GM19239 (cell line): ENCODE measurements around the gene NAIF1.
"Not testable (repeated sequence)": the region's sequence is repeated elsewhere in the genome, so short reads cannot be mapped to it uniquely, and the experiment has no call there.

Experiments used
- DNase-seq: peaks from one replicate; pipeline ENCODE4 v3.0.0; 2011; ENCODE audit warnings: low spot score; ENCODE audit not compliant: insufficient read length
- FAIRE-seq: peaks from 2 replicates; lab custom pipeline; 2011; peaks lifted over from hg19 to GRCh38; lab: Jason Lieb, UNC

Gene NAIF1

DNA sequence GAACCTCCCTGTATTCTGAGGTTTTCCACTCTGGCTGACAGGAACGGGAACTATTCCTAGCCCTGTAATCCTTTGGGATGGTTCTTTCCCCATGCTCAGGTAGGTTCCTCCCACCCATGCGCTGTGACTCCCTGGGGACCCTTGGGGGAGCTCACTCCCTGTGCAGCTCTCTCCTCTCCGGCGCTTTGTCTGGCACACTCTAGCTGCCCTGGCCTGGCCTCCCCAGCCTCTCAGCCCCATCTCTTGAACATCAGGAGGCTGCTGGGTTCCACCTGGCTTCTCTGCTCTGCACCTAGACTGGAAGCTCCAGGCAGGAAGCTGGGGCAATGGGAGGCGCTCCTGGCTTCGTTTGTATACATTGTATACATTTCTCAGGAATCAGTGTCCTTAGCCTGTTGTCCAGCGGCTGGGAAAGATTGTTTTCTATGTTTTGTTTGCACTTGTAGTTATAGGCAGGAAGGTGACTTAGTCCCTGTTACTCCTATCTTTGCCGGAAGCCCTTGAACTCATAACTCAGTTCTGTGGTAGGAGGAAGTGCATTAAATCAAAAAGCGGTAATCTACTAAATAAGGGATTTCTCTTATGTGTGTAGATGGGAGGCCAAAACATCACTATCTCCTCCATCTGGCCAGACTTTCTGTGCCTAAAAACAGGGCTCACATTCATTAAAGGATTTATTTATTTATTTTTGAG, 21.3 kb upstream of the NAIF1 start:
- DNase-seq (no peak), FAIRE-seq (no peak)

DNA sequence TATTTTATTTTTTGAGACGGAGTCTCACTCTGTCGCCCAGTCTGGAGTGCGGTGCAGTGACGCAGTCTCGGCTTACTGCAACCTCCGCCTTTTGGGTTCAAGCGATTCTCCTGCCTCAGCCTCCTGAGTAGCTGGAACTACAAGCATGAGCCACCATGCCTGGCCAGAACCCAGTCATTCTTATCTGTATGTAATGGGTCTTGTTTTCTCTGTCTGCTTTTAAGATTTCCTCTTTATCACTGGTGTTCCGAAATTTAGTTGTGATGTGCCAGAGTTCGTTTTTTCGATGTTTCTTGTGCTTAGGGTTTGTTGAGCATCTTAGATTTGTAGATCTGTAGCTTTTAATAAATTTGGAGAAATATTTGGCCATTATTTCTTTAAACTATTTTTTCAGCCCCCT, 20.1 kb upstream of the NAIF1 start:
- no peak for FAIRE-seq
- no peak for DNase-seq

DNA sequence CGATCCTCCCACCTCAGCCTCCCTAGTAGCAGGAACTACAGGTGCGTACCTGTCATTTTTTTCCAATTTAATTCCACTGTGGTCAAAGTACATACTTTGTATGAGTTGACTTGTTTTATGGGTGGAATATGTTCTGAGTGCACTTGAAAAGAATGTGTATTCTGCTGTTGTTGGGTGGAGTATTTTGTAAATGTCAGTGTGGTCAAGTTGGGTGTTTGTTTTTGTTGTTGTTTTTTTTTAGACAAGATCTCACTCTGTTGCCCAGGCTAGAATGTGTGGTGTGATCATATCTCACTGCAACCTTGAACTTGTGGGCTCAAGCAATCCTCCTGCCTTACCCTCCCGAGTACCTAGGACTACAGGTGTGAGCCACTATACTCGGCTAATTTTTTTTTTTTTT, 18.8 kb upstream of the NAIF1 start:
- DNase-seq (no peak), FAIRE-seq (no peak)

- DNase-seq (no peak), FAIRE-seq (no peak)
Measured at GRCh38 chr9:128084746-128085145, 17.6 kb upstream of the NAIF1 start.

- FAIRE-seq: no peak
- no peak for DNase-seq
Measured at GRCh38 chr9:128082151-128082550, 15.0 kb upstream of the NAIF1 start.

DNA sequence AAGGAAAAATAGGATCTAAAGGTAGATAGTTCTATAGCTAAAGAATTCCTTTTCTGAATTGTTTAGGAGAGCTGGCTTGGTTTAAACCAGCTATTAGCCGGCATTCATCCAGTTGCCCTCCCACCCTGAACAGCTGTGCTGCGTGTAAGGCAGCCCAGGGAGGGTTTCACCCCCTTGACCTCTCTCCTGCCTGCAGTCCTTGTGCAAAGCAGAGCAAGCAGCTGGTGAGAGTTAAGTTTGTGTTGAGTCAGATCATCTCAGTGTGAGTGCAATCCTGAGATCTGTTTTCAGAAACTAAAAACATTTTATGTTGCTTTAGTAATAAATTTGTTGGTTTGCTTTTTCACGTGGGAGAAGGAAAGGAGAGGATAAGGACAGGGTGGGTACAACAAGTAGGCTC, 13.9 kb upstream of the NAIF1 start:
- FAIRE-seq (no peak), DNase-seq (no peak)

DNA sequence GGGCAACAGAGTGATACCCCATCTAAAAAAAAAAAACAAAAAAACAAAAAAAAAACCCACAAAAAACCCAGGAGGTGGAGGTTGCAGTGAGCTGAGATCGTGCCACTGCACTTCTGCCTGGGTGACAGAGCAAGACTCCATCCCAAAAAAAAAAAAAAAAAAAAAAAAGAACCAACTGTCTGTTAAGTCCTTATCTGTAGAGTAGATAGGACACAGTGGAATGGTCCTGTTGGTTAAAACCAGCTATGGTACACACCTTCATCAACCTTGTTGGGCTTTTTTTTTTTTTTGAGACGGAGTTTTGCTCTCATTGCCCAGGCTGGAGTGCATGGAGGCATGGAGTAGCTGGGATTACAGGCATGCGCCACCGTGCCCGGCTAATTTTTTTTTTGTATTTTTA, 13.1 kb upstream of the NAIF1 start:
- DNase-seq (no peak), FAIRE-seq (no peak)

GRCh38 chr9:128078504-128079434, 11.6 kb upstream of the NAIF1 start:
- FAIRE-seq: no peak
- DNase-seq: no peak

GRCh38 chr9:128077847-128078503, 10.9 kb upstream of the NAIF1 start:
- DNase-seq (no peak), FAIRE-seq (no peak)

DNA sequence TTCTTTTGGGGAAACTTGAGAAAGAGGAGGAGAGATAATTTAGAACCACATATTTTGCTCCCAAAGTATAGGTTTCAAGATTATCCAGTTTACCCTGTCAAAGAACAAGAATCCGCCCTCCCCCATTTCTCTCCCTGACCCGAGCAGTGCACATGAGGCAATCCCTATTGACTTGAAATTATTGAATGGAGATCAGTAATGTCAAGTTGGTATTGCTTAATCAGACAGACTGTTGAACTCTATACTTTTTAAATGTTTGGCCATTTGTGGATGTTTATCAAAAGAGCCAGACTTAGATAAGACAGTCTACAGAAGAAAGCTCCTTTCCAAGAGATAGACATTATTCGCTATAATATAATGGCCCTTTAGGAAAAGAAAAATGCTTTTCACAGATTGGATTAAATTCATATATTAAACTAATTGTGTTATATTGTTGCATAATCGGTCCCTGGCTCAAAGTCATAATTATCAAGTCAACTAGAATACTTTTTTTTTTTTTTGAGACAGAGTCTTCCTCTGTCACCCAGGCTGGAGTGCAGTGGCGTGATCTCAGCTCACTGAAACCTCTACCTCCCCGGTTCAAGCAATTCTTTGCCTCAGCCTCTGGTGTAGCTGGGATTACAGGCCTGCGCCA, 6.2 kb upstream of the NAIF1 start:
- no peak for FAIRE-seq
- DNase-seq: no peak

GRCh38 chr9:128072144-128073021, 5.3 kb upstream of the NAIF1 start:
- FAIRE-seq (peak; percentile 86), DNase-seq (no peak)

DNA sequence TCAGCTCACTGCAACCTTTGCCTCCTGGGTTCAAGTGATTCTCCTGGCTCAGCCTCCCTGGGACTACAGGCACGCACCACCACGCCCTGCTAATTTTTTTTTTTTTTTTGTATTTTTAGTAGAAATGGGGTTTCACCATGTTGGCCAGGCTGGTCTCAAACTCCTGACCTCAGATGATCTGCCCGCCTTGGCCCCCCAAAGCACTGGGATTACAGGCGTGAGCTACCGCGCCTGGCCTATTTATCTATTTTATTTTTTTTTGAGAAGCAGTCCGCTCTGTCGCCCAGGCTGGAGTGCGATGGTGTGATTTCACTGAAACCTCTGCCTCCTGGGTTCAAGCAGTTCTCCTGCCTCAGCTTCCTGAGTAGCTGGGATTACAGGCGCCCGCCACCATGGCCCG, 4.4 kb upstream of the NAIF1 start:
- DNase-seq, FAIRE-seq: not testable (repeated sequence)

DNA sequence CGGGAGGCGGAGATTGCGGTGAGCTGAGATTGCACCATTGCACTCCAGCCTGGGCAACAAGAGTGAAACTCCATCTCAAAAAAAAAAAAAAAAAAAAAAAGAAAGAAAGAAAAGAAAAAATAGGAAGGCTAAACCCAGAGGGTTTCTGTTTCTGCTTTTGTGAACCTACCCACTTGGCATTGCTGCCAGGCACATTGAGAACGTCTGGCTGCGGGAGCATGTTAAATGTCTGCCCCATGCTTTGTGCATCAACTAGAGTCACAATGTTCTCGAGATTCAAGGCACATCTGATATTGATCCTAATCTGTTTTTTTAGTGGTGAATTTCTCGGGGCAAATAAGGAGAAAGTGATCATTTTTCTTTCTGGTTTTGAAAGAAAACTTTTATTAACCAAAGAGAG, 3.8 kb upstream of the NAIF1 start:
- DNase-seq: no peak

GRCh38 chr9:128068386-128069205, 1.5 kb upstream of the NAIF1 start:
- no peak for FAIRE-seq
- no peak for DNase-seq

More for the DNA sequence above, 3.8 kb upstream of the NAIF1 start:
- FAIRE-seq: no peak

- FAIRE-seq (no peak), DNase-seq (peak; percentile 89)
Measured at GRCh38 chr9:128067645-128068385, 695 bp upstream of the NAIF1 start, which contains the start of gene SLC25A25. Gene SLC25A25, plus strand, starts transcription at chr9:128068232. Its CDS starts 88 bp downstream, at chr9:128068320.

DNA sequence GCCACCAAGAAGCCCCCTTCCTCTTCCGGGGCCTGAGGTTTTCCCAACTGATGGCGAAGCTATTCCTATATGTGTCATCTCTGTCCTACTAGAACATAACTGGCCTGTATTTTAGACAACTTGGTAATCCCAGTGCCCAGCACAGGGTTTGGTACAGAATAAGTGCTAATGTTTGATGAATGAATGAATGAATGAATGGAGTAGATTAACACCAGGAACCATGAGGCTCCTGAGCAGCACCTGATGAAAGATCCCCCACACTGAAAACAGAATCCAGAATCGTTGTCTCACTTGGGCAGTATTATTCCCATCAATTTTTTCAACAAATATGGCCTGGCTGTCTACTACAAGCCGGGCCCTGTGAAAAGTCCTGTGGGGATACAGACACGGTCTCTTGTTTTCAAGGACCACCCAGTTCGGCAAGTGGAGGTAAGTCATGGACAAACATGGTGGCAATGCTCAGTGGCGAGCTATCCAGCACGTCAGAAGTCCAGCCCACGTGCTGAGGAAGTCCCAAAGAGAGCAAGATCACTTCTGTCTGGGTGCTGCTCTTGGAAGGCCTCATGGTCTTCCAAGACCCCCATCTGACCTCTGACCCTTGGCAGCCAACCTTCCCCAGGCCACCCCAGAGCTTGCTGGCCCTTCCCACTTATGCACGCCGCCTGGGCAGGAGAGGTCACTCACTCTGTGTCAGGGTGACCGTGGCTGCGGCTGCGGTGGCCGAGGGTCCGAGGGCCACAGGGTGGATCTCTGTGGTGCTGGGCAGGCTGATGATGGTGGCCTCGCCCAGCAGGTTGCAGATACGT, 1.0 kb downstream of the NAIF1 start:
- DNase-seq: no peak
- FAIRE-seq: peak; percentile 21
